WTC11 (cell line): ENCODE results near the gene CORO1C.

Experiments used
- CREB1 ChIP-seq: sonication (generic); formaldehyde crosslinking; IDR thresholded peaks from 2 replicates; pipeline ENCODE4 v1.8.0; 2023; ENCODE audit warnings: mild to moderate bottlenecking, missing genetic modification reagents
- RELA ChIP-seq: sonication (generic); formaldehyde crosslinking; IDR thresholded peaks from 2 replicates; pipeline ENCODE4 v1.8.1; 2022; ENCODE audit warnings: missing genetic modification reagents, mild to moderate bottlenecking, borderline replicate concordance
- RORB ChIP-seq: fragments of 250-450 bp; sonication (Bioruptor Pico); IDR thresholded peaks from 2 replicates; pipeline ENCODE4 v1.9.0; 2021; ENCODE audit warnings: mild to moderate bottlenecking
- SMAD3 ChIP-seq: sonication (generic); formaldehyde crosslinking; IDR thresholded peaks from 2 replicates; pipeline ENCODE4 v1.8.0; 2022; ENCODE audit warnings: missing genetic modification reagents, mild to moderate bottlenecking, borderline replicate concordance
- SP1 ChIP-seq: sonication (generic); formaldehyde crosslinking; conservative IDR thresholded peaks from 2 replicates; pipeline ENCODE4 v1.8.1; 2022; ENCODE audit warnings: missing genetic modification reagents
- ZNF219 ChIP-seq: sonication (generic); formaldehyde crosslinking; IDR thresholded peaks from 2 replicates; pipeline ENCODE4 v1.8.0; 2023; ENCODE audit warnings: missing genetic modification reagents, mild to moderate bottlenecking, borderline replicate concordance
- TF ChIP-seq, protein P1 (sequence below): sonication (generic); formaldehyde crosslinking; IDR thresholded peaks from 2 replicates; pipeline ENCODE4 v1.8.1; 2023; ENCODE audit warnings: mild to moderate bottlenecking, missing genetic modification reagents, borderline replicate concordance
- TF ChIP-seq, protein P2 (sequence below): fragments of 200-600 bp; IDR thresholded peaks from 2 replicates; pipeline ENCODE4 v1.8.0; 2022; ENCODE audit warnings: antibody characterized with exemption
- TF ChIP-seq, protein P3 (sequence below): sonication (generic); formaldehyde crosslinking; IDR thresholded peaks from 2 replicates; pipeline ENCODE4 v1.8.1; 2022; ENCODE audit warnings: missing genetic modification reagents, borderline replicate concordance
- TF ChIP-seq, protein P4 (sequence below): sonication (generic); formaldehyde crosslinking; IDR thresholded peaks from 2 replicates; pipeline ENCODE4 v1.8.1; 2023; ENCODE audit warnings: mild to moderate bottlenecking, missing genetic modification reagents, moderate library complexity

DNA sequence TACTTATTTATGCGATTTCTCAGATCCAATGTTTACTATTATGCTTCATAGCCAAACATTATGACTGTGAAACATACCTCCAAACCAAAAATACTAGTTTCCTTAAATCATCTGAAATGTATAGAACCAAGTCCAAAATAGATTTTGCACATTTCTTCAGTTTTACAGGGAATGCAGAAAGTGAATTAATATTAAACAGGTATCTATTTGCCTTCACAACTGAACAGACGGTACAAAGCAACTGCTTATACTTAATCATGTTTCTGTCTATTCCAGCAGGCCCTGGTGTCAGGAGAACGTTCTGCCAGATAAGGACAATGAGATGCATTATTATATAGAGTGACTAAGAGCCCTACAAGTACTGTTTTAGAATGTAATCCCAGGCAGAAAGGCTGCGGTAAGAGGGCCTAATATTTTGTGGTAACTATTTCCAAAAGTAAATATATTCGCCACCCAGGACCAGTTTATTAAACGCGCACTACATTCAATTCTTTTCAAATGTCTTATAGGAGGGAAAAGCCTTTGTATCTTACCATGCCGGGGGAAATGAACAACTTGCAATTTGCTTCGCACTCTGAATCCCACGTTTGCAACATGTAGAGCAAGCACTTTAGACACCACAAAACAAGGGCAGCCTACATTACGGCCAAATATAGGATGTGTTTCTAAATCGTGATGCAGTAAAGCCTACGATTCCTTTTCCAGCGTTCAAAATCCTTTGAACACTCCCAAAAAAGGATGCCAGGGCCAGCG lies 1.5 kb downstream of the CORO1C start:
- TF ChIP-seq SMAD3 (CRISPR knock-in tag) (no peak), CREB1 (CRISPR knock-in tag) (no peak), ZNF219 (no peak), RELA (CRISPR knock-in tag) (no peak), SP1 (CRISPR knock-in tag) (no peak), RORB (CRISPR knock-in tag) (no peak)
- TF ChIP-seq, protein P1, sequence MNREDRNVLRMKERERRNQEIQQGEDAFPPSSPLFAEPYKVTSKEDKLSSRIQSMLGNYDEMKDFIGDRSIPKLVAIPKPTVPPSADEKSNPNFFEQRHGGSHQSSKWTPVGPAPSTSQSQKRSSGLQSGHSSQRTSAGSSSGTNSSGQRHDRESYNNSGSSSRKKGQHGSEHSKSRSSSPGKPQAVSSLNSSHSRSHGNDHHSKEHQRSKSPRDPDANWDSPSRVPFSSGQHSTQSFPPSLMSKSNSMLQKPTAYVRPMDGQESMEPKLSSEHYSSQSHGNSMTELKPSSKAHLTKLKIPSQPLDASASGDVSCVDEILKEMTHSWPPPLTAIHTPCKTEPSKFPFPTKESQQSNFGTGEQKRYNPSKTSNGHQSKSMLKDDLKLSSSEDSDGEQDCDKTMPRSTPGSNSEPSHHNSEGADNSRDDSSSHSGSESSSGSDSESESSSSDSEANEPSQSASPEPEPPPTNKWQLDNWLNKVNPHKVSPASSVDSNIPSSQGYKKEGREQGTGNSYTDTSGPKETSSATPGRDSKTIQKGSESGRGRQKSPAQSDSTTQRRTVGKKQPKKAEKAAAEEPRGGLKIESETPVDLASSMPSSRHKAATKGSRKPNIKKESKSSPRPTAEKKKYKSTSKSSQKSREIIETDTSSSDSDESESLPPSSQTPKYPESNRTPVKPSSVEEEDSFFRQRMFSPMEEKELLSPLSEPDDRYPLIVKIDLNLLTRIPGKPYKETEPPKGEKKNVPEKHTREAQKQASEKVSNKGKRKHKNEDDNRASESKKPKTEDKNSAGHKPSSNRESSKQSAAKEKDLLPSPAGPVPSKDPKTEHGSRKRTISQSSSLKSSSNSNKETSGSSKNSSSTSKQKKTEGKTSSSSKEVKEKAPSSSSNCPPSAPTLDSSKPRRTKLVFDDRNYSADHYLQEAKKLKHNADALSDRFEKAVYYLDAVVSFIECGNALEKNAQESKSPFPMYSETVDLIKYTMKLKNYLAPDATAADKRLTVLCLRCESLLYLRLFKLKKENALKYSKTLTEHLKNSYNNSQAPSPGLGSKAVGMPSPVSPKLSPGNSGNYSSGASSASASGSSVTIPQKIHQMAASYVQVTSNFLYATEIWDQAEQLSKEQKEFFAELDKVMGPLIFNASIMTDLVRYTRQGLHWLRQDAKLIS (CRISPR knock-in tag) = no peak
- TF ChIP-seq, protein P2, sequence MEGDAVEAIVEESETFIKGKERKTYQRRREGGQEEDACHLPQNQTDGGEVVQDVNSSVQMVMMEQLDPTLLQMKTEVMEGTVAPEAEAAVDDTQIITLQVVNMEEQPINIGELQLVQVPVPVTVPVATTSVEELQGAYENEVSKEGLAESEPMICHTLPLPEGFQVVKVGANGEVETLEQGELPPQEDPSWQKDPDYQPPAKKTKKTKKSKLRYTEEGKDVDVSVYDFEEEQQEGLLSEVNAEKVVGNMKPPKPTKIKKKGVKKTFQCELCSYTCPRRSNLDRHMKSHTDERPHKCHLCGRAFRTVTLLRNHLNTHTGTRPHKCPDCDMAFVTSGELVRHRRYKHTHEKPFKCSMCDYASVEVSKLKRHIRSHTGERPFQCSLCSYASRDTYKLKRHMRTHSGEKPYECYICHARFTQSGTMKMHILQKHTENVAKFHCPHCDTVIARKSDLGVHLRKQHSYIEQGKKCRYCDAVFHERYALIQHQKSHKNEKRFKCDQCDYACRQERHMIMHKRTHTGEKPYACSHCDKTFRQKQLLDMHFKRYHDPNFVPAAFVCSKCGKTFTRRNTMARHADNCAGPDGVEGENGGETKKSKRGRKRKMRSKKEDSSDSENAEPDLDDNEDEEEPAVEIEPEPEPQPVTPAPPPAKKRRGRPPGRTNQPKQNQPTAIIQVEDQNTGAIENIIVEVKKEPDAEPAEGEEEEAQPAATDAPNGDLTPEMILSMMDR = no peak
- TF ChIP-seq, protein P3, sequence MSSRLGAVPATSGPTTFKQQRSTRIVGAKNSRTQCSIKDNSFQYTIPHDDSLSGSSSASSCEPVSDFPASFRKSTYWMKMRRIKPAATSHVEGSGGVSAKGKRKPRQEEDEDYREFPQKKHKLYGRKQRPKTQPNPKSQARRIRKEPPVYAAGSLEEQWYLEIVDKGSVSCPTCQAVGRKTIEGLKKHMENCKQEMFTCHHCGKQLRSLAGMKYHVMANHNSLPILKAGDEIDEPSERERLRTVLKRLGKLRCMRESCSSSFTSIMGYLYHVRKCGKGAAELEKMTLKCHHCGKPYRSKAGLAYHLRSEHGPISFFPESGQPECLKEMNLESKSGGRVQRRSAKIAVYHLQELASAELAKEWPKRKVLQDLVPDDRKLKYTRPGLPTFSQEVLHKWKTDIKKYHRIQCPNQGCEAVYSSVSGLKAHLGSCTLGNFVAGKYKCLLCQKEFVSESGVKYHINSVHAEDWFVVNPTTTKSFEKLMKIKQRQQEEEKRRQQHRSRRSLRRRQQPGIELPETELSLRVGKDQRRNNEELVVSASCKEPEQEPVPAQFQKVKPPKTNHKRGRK (CRISPR knock-in tag) = no peak
- TF ChIP-seq, protein P4, sequence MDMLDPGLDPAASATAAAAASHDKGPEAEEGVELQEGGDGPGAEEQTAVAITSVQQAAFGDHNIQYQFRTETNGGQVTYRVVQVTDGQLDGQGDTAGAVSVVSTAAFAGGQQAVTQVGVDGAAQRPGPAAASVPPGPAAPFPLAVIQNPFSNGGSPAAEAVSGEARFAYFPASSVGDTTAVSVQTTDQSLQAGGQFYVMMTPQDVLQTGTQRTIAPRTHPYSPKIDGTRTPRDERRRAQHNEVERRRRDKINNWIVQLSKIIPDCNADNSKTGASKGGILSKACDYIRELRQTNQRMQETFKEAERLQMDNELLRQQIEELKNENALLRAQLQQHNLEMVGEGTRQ (CRISPR knock-in tag) = no peak
